HG02885 (cell line): ENCODE results near the gene ZMYND19.
"Not testable (repeated sequence)": the region's sequence is repeated elsewhere in the genome, so short reads cannot be mapped to it uniquely, and the experiment has no call there.

ENCODE experiments used
- ATAC-seq: cut with Tn5 transposase; IDR thresholded peaks from one replicate; pipeline ENCODE4 v1.9.1; 2021; ENCODE audit warnings: mild to moderate bottlenecking; ENCODE audit not compliant: unreplicated experiment, poor library complexity

Gene ZMYND19

GRCh38 chr9:137564134-137564533, 26.2 kb downstream of the ZMYND19 start:
- ATAC-seq = no peak

GRCh38 chr9:137558127-137558526, 32.2 kb downstream of the ZMYND19 start:
- no peak for ATAC-seq

GRCh38 chr9:137556069-137556838, 34.1 kb downstream of the ZMYND19 start:
- no peak for ATAC-seq

GRCh38 chr9:137555179-137555578, 35.1 kb downstream of the ZMYND19 start:
- ATAC-seq = no peak

- no peak for ATAC-seq
Measured at GRCh38 chr9:137554349-137554748, 36.0 kb downstream of the ZMYND19 start.

- ATAC-seq = not testable (repeated sequence)
Measured at GRCh38 chr9:137553654-137554053, 36.7 kb downstream of the ZMYND19 start.

- no peak for ATAC-seq
Measured at GRCh38 chr9:137552022-137552768, 38.1 kb downstream of the ZMYND19 start.

GRCh38 chr9:137551264-137552021, 38.9 kb downstream of the ZMYND19 start, which contains the start of gene MRPL41:
Gene MRPL41 (plus strand): TSS chr9:137551879. CDS start chr9:137552082, 203 bp downstream.
- ATAC-seq = peak; percentile 88

- not testable (repeated sequence) for ATAC-seq
Measured at GRCh38 chr9:137550958-137551263, 39.4 kb downstream of the ZMYND19 start.

GRCh38 chr9:137550231-137550621, 40.1 kb downstream of the ZMYND19 start, which contains the start of gene PNPLA7:
Gene PNPLA7 (minus strand): TSS chr9:137550402. CDS start chr9:137550197, 205 bp downstream.
- ATAC-seq = no peak

- ATAC-seq = no peak
Measured at GRCh38 chr9:137547687-137548543, 42.4 kb downstream of the ZMYND19 start.

GRCh38 chr9:137545123-137545522, 45.2 kb downstream of the ZMYND19 start:
- ATAC-seq = no peak

GRCh38 chr9:137544176-137544760, 46.0 kb downstream of the ZMYND19 start:
- ATAC-seq = no peak

GRCh38 chr9:137543237-137543963, 46.9 kb downstream of the ZMYND19 start:
- no peak for ATAC-seq

- no peak for ATAC-seq
Measured at GRCh38 chr9:137542486-137542885, 47.8 kb downstream of the ZMYND19 start.

GRCh38 chr9:137540536-137540935, 49.8 kb downstream of the ZMYND19 start:
- no peak for ATAC-seq

- no peak for ATAC-seq
Measured at GRCh38 chr9:137538058-137538457, 52.3 kb downstream of the ZMYND19 start.

GRCh38 chr9:137536594-137537131, 53.6 kb downstream of the ZMYND19 start:
- not testable (repeated sequence) for ATAC-seq

GRCh38 chr9:137535120-137535428, 55.2 kb downstream of the ZMYND19 start:
- ATAC-seq = no peak
